Measurements from ENCODE around the gene GABARAPL1.

The GABARAPL1 gene

DNA sequence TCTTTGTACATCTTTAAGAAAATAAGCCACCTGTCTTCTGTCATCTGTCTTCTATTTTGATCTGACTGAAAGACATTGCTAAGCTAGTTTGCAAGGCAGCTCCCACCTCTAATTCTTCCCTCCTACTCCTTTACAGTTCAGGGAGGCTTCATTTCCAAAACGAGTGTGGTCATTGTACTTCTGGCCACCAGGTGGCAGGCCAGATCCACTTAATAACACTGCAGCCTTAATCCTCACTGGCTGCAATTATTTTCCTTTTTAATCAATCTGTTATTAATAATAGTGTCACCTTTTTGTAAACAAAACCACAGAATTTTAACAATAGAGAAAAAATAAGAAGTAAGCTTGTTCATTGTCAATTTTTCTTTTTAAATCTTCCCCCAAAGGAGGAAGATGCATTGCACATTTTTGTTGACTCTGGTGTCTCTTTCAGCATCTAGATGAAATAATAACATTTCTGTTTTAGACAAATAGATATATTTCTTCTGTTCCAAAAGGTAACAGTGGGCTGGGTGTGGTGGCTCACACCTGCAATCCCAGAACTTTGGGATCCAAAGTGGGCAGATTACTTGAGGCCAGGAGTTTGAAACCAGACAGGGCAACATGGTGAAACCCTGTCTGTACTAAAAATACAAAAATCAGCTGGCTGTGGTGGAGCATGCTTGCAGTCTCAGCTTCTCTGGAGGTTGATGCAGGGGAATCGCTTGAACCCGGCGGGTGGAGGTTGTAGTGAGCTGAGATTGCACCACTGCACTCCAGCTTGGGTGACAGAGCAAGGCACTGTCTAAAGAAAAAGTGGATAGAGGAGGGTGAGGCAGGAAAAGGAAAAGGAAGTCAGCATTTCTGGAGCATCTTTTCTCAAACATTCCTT is 23.3 kb downstream of the GABARAPL1 start:
- no peak for DNase-seq

DNA sequence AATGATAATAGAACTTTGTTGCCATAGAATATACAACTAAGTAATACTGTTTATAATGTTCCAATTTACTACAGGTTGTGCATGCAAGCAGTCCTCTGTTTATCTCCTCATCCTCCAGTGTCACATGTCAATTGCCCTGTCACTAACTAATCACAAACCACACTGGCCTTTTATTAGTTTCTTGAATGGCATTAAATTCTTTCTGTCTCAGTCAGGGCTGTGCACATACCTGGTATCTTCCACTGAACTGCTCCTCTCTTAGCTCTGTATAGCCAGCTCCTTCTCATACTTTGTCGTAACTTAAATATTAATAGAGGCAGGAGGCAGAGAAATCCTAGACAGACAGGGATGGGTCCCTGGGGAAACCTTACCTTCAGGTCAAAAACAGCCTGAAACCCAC is 24.0 kb downstream of the GABARAPL1 start:
- DNase-seq = no peak

DNA sequence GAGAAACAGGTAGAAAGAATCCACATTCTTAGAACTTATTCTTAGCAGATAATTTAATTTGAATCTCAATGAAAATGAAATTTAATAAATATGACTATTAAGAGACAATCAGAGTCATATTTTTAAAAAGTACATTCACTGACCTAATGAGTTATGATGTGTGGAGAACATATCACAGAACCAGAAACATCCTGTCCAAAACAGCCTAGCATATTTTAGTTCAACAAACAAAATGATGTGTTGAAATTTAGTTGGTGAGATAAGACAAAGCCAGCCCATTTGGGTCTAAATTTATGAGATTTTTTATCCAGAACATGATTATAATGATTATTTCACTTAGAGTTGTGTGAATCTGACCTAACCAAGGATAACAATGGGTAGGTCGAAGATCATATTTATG is 25.8 kb downstream of the GABARAPL1 start:
- DNase-seq = no peak

DNA sequence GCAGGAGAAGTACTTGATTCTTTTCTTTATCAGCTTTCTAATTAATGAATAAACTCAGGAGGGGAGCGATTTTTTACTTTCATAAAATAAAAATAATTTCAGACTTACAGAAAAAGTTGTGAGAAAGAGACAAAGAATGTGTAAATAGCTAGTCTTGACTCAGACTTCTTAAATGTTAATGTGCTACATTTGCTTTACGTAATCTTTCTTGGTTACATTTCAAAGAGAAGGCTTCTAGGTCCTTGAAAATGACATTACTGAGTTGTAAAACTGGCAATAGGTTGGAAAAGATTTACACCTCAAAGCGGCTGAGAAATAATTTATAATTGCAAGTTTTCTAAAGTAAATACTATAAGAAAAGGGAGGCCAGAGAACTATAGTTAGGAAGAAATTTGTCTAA is 28.6 kb downstream of the GABARAPL1 start:
- DNase-seq = no peak

DNA sequence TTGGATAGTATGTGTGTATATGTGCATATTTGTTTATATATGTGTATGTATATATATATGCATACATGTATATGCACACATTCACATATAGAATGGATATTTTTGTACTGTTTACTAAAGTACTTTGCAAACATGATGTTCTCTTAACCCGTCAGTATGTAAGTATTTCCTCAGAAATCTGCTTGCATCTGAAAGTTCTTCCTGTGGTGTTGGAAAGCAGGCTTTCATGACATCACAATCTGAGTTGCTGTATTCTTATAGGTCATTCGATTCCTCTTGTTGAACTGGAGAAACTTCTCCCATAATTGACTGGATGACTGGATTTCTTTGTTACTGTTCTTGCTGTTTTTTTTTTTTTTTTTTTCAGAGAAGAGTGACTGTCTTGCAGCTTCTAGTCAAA is 29.1 kb downstream of the GABARAPL1 start:
- no peak for DNase-seq

DNA sequence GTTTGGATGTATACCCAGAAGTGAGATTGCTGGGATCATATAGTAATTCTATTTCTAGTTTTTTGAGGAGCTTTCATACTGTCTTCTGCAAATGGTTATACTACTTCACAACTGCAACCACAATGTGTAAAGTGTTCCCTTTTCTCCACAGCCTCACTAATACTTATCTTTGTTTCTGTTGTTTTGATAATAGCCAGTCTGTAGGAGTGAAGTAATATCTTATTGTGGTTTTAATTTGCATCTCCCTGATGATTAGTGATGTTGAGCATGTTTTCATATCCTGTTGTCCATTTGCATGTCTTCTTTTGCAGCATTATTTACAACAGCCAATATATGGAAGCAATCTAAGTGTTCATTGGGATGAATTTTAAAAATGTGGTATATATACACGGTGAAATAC is 29.9 kb downstream of the GABARAPL1 start:
- no peak for DNase-seq

DNA sequence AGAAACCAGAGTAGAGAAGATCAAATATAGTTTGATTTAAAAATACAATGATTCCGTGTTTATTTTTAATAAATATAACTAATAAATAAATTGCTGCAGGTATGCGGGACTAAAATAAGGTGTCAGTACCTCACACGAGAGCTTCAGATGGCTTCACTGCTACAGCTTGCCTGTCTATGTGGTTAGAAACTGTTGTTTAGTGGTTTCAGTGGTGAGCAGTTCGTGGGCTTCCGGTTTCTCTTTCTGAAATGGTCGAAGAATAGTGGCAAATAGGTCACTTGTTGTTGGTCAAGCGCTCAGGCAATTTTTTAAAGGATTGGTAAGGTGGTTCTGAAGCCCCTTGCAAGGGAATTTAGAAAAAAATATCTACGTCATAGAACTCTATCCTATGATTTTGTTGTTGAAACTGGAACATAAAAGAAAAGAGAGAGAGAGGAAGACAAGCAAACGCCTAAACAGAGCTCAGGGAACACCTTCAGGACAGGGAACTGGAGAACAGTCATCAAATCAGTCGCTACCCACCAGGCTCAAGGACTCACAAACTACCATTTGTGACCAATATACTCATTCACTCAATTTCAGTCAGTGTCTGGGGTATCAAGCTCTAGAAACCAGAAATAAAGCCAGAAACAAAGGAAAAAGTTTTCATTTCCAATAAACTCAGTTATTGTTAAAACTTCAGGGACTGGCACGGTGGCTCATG is 31.3 kb downstream of the GABARAPL1 start:
- no peak for DNase-seq

DNA sequence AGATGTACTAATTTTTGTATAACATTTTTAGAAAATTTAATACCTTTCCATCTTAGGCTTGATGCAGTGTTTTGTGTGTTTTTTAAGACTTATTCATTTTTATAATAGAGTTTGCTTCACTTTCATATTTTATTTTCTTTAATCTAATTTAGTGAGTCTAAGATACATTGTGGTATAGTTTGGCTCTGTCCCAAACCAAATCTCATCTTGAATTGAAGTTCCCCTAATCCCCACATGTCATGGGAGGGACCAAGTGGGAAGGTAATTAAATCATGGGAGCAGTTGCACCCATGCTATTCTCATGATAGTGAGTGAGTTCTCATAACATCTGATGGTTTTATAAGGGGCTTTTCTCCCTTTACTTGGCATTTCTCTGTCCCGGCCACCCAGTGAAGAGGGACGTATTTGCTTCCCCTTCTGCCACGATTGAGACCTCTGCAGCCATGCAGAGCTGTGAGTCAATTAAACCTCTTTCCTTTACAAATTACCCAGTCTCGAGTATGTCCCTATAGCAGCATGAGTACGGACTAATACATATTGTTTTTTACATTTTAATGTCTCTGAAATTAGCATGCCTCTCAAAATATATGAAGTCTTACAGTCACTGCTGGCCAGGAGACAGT is 34.9 kb downstream of the GABARAPL1 start:
- no peak for DNase-seq

DNA sequence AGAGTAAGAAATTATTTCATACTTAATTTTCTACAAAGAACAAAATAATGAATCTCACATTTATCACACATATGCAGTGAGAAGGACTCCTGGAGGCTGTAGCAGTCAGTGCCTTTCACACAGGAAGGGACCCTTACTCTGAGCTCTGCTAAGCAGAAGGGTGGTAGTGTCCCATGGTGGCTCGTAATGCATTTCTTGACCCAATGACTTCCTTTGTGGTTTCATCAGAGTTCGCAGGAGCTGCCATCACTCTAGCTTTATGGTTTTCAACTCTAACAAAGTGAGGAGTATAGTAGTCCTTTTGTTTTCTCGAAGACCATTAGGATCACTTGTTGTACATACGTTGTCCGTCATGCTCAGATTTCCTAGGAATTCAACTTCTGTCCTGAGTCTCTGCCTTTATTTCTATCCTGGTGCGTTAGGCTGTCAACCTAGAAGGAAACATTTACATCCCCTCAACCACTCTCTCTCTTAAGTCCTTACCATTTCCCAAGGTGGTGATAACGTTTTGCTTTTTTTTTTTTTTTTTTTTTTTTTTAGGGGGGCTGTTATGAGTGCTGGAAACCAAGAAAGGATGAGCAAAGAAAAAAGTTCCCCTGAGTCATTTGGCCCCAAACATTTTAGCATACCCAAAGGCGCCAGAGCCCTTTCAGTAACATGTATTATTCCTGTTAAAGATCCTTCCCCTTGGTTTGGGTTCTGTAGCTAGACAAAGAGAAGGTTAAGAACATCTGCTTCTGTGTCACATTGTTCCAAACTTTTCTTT is 37.2 kb downstream of the GABARAPL1 start:
- no peak for DNase-seq

DNA sequence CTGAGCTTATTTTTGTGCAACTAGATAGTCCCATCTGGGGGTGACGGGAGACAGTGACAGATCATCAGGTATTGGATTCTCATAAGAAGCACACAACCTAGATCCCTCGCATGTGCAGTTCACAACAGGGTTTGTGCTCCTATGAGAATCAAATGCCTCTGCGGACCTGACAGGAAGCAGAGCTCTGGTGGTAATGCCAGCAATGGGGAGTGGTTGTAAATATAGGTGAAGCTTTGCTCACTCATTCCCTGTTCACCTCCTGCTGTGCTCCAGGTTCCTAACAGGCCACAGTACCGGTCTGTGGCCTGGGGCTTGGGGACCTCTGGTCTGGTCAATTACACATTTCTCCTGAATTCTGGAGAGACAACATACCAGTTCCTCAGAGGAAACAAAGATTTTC is 39.0 kb downstream of the GABARAPL1 start:
- DNase-seq = no peak

DNA sequence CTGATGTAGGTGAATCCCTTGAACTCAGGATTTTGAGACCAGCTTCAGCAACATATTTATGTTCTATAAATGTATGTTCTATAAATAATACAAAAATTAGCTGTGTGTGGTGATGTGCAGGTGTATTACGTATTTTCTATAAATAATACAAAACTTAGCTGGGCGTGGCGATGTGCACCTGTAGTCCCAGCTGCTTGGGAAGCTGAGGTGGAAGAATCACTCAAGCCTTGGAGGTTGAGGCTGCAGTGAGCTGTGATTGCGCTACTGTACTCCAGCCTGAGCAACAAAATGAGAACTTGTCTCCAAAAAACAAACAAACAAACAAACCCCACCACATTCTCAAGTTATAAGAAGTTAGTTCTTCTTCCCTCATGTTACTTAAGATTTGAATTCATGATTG is 39.5 kb downstream of the GABARAPL1 start:
- no peak for DNase-seq

DNA sequence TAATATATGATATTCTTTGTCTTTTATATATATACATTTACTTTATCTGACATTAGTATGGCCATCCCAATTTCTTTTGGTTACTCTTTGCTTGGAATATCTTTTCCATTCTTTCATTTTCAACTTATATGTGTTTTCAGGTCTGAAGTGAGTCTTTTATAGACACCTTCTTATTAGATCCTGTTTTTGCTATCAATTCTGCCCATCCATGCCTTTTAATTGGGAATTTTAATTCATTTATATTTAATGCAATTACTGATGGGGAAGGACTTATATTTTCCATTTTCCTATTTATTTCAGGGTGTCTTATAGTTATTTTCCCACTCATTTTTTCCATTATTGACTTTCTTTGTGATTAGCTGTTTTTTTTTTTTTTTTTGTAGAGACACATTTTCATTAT is 43.4 kb downstream of the GABARAPL1 start:
- DNase-seq = no peak

DNA sequence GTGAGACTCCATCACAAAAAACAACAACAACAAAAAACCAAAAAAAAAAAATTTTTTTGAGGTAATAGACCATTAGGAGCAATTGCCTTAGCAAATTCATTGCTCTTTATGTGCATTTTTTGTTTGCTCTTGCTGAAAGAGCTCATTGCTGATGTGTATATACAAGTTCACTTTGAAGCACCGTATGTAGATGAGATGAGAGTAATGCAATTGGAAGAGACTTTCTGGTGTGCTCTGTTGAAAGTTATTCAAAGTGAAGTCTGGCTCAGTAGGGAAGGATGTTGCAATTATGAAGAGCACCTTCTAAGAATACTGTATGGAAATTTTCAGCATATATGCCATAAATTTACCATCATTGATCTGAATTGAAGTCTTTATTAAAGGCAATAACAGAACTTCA is 48.2 kb downstream of the GABARAPL1 start:
- DNase-seq = no peak

DNA sequence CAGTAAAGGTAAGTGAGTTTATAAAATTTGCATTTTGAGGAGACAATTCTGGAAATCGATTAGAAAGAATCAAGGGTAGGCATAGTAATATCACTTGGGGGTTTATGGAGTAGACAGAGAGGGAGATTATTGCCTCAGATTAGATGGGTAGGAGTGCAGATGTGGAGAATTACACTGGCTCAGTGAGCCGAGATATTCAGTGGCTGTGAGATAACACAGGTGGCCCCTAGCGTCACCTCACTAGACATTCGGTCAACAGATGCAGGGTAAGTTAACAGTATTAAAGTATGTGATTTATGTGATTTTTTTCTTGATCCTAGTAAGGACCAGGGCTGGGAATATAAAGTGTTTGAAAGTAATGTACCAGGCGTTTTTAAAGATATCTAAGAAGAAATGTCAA is 55.4 kb downstream of the GABARAPL1 start:
- DNase-seq = no peak

DNA sequence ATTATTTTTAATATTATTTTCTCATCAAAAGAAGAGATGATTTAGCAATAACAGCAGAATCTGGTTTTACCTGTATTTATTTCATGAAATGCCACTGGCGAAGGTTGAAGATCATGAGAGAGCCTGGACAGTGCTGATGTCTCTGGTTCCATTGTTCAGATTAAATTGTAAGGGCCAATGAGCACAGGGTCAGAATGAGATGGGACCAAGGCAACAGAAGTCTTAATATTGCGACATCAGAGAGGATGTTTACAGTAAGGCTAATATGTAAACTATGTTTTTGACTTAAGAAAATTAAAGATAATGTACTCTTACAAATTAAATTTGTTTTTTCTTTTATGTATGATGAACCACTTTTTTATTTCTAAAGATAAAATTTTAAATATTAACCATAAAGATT is 59.8 kb downstream of the GABARAPL1 start:
- DNase-seq = no peak
